DLD1 (cell line): Measurements from ENCODE around the gene RPS6KA3.

Experiments used
- in situ Hi-C: cut with HindIII; loops from 2 replicates; pipeline ENCODE4 v1.10.0; 2017; ENCODE audit warnings: low sequenced_read_pairs

RPS6KA3 gene

DNA sequence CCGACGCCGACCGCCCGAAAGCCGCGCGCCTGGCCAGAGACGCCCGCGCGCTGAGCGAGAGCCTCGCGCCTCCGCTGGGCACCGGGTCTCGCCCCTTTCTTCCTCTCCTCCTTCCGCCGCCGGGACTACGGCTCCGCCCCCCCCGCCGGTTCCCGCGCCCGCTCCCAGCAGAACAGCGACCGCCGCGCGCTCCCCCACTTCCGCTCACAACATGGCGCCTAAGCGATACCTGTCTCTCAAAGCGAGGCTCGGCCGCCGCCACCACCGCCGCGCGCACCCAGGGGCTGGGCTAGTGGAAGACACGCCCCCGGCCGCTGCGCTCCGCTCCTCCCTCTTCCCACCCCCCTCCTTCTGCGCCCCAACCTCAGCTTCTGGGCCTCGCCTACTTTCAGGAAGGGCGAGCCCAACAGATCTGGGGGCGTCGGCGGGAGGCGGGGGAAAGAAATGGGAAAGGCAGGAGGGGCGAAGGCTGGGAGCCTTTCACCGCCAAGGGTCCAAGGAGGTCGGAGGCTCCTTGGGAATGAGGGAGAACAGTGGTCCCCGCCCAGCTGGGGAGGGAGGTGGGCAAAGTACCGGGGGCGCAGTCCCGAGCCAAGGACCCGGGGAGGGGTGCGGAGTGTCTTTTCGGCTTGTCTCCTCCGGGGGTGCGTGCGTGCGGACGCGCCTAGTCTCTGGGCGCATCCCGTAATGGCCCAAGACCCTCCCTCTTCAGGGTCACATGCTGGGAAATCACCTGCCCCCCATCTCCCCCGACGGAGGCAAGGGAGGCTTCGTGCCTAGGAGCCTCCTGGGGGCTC lies at the start of gene RPS6KA3:
Gene RPS6KA3 (minus strand): TSS at position 100 of the 797 bp plus-strand sequence. CDS start 277 bp downstream, outside the sequence.
- in situ Hi-C loops = no loop called here

DNA sequence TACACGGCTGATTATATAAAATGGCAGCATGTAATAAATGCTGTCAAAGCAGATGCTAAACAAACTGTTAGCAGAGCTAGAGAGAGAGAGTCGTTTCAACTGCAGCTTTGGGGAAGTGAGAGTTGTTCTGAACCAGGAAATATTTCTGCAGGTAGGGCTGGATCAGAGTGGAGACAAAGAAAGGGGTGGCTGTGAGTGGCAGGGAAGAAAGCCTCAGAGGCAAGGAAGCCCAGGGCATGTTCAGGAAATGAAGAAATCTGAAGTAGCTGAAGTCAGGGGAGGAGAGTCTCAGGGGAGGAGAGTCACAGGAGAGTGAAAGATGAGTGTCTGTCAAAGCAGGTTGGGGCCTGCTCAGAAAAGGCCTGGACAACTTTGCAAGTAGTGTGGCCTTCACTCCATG lies 48.4 kb upstream of the RPS6KA3 start:
- in situ Hi-C loops = no loop called here

DNA sequence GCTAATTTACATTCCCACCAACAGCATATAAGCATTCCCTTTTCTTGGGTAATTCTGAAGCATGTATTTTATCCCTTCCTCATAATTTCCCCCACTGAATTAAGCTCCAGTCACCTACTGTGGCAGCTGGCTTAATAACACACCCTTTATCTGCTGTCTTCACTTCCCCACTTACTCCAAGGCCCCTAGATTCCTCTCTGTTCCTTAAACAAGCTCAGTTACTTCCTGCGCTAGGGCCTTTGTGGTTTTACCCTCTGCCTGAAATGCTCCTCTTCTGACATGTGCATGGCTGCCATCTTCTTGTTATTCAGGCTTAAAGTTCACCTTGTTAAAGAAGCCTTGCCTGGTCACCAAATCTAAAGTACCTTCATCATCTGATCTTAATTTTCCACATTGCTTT lies 47.2 kb upstream of the RPS6KA3 start:
- in situ Hi-C loops = no loop called here

DNA sequence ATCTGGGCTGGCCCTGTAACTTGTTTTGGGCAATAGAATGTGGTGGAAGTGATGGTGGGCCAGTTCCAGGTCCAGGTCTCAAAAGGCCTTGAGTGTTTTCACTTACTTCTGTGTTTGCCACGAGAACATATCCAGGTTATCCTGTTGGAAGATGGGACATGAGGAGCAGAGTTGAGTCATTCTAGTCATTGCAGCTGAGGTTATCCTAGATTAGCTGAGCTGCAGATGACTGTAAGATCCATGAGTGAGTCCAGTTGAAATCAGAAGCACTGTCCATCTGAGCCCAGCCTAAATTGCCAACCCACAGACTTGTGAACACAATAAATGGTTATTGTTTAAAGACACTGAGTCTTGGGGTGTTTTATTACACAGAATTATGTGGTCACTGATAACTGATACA lies 45.3 kb upstream of the RPS6KA3 start:
- in situ Hi-C loops = no loop called here

DNA sequence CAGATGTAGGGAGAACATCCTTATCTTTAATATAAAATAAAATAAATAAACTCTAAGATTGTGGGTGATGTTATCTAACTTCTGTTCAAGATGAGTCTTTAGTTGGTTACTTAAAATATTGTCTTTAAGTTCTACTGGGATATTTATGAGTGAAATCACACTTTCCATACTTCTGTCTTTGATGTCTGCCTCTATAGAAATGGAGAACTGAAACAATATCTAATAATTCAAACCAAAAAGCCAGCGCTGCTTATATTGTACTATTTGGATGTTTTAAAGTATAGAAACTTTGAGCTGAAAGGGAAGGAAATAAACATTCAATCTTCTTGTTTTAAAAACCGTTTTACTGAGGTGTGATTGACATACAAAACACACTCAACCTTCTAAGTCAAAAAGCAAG lies 44.8 kb upstream of the RPS6KA3 start:
- in situ Hi-C loops = no loop called here

DNA sequence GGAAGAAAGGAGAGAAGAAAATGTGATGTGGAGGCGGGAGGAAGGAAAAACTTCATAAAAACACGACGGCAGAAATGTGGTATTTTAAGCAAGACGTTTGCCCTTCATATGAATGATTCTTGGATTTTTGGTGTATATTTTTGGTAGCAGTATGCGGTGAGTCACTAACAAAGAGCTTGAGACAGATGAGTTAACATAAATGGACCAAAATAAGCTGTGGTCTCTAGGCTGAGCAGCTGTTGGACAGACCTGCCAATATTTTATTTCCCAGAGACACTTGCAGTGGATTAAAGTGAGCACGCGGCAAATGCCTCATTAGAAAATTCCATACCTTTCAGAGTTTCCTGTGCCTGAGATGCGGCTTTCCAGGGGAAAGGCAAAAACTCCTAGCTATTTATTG lies 43.1 kb upstream of the RPS6KA3 start:
- in situ Hi-C loops = no loop called here

DNA sequence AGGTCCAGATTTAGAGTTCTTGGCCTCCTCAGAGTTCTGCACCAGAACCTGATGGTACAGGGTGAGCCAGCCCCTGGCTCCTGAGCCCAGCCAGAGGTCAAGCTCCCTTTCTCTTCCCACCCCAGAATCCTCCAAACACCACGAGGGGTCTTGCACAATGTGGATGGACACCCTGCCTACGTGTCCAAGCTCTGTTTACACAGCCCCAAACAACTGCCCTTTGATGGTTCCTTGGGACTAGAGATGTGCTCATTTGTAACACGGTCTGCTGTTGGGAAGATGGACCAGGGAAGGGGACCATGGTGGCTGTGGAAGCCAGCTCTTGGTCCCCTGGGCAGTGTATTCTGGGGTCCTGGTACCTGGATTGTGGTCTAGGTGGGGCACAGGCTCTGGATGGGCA lies 40.0 kb upstream of the RPS6KA3 start:
- in situ Hi-C loops = no loop called here

DNA sequence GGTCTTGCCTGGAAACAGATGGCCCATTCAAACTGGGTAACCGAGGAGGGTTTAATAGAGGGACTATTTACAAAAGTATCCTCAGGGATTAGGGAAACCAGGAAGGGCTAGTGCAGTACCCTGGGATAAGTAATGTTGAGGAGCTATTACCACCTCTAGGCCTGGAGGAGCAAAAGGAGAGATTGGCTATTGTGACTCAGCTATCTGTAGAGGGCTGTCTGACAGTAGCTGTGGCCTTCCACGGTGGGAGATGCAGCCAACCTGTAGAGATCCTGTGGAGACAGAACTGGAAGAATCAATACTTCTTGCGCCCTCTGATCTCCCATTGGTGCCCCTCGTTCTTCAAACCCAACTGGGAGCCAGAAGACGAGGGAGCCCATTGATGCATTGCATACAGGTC lies 34.1 kb upstream of the RPS6KA3 start:
- in situ Hi-C loops = no loop called here

DNA sequence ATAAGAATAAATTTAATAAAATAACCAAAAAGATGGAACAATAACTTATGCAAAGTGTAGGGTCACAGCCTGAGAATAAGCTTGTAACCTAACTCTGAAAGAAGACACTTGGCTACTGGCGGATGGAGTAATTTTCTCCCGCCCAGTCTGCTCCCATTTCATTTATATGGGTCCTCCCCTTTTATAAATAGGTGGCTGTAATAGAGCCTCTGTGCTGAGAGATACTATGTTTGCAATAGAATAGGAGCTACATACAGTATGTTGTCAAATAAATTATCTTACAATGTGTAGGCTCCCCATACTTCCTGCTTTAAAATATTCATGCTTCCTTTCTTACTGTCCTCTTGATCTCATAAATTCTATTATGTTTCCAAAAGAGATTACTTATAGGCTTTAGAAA lies 28.2 kb upstream of the RPS6KA3 start:
- in situ Hi-C loops = no loop called here

DNA sequence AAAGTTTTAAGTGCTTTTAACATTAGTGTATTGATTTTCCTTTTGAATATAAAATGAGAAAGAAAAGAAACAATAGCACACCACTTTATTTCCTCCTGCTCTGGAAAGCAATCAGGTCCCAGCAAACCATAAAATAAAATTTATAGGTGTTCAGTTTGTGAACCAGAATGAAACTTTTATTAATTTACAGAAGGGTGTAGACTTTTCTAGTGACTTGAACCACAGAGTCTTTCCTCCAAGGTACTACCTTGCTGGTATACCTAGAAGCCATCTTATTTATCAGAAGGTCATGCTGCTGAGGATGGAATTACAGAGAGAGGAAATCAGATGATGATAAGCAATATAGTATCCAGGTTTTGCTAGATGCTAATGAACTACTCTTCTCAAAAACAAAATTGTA lies 27.6 kb upstream of the RPS6KA3 start:
- in situ Hi-C loops = no loop called here

DNA sequence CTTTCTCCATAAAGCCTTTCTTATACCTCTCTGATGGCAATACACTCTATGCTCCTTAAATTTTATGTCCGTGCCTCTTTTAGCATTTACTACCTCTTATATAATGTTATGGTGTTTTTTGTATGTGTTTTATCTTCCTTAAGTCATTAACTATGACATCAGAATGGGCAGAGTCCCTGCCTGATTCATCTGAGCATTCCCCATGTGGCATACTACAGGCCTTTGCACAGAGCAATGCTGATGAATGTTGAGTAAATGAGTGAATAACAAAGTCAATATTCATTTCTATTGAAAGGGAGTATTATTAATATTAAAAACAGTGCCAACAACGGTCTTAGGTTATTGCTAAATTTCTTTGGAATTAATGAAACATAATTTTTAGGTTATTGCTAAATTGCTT lies 18.8 kb upstream of the RPS6KA3 start:
- in situ Hi-C loops = no loop called here

DNA sequence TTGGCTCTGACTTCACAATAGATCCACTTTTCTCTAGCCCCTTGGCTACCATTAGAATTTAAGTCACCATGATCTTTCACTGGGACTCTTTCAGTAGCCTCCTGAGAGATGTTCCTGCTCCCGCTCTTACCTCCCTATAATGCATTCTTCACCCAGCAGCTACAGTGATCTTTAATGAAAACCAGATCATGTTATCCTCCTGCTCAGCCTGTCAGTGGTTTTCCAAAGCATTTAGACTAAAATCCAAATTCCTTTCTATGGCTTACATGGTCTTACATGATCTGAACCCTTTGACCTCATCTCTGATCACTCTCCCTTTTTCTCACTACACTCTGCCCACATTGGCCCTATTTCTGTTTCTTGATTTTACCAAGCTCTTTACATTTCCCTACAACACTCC lies 18.3 kb upstream of the RPS6KA3 start:
- in situ Hi-C loops = no loop called here

DNA sequence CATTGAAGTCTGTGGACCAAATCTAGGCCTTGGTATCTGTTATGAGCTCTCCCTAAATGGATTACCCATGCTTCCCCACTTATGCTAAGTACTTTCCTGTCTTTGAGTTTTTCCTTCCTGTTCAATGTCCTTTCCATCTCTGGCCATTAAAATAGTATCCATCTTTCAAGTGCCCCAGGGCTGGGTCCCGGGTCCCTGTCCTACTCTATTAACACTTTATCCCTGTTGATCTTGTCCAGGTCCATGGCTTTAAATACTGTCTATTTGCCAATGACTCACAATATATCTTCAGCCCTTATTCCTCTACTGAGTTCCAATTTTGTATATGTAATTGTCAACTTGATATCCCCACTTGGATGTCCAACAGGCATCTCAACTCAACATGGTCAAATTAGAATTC lies 17.7 kb upstream of the RPS6KA3 start:
- in situ Hi-C loops = no loop called here

DNA sequence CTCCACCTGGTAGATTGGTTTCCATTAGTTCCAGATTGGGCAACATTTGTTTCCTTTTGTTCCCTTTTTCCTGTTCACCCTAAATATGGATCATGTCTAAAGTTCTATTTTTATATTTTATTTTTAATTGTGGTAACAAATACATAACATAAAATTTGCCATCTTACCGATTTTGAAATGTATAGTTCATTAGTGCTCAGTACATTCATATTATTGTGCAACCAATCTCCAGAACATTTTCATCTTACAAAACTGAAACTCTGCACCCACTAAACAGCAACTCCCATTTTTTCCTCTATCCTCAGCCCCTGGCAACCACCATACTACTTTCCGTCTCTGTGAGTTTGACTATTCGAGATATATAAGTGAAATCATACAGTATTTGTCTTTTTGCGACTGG lies 14.2 kb upstream of the RPS6KA3 start:
- in situ Hi-C loops = no loop called here

DNA sequence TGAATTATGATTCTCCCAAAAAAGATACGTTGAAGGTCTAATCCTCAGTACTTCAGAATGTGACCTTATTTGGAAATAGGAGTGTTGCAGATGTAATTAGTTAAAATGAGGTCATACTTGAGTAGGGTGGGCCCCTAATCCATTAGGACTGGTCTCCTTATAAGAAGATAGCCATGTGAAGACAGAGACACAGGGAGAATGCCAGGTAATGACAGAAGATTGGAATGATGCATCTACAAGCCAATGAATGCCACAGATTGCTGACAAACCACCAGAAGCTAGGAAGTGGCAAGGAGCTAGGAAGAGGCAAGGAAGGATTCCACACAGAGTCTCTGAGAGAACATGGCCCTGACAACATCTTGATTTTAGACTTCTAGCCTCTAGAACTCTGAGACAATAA lies 7.4 kb upstream of the RPS6KA3 start:
- in situ Hi-C loops = no loop called here

DNA sequence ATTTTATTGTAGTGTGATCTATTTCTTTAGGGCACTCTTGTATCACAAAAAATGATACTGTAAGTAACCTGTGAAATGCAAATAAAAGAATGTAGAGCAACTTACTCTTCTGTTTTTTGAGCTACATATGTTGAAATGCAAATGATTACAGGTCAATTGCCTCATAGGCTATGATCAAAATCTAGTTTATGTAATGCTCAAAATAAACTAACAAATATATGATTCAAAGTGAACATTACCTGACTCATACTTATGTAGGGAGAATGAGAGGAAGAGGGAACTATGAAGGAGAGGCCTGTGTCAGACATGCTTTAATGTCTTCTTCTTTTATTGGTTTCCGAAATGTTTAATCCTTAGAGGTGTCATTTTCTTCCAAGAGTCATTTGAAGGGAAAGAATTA lies 5.0 kb upstream of the RPS6KA3 start:
- in situ Hi-C loops = no loop called here

DNA sequence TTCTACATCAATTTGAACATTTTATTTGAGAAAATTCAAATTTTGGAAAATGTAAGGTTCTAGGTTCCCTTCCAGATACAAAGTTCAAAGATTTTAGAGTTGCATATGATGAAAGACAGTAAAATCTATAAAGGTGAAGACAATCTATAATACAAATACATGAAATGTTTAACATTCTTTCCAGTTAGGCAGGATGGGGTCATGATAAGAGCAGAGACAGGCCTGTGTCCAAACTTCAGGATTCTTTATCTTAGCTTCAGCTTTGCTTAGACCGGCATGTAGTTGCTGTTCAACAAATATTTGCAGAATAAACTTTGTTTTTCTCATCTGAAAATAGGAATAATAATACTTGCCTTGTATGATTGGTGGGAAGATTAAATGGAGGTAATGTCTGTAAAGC lies 4.5 kb upstream of the RPS6KA3 start:
- in situ Hi-C loops = no loop called here

DNA sequence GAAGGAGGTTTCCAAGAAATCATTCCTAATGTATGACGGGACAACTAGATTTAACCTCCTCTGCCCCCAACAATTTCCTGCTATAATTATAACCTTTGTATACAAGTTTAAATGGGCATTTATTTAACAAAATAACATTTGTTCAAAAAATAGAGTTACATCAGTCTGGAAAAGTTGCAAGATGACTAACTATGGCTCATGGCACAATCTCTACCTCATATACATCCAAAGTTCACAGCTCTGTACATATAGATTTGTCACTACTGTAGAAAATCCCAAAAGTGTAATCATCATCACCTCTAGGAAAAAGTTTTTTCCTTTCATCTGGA lies 3.8 kb upstream of the RPS6KA3 start:
- in situ Hi-C loops = no loop called here

DNA sequence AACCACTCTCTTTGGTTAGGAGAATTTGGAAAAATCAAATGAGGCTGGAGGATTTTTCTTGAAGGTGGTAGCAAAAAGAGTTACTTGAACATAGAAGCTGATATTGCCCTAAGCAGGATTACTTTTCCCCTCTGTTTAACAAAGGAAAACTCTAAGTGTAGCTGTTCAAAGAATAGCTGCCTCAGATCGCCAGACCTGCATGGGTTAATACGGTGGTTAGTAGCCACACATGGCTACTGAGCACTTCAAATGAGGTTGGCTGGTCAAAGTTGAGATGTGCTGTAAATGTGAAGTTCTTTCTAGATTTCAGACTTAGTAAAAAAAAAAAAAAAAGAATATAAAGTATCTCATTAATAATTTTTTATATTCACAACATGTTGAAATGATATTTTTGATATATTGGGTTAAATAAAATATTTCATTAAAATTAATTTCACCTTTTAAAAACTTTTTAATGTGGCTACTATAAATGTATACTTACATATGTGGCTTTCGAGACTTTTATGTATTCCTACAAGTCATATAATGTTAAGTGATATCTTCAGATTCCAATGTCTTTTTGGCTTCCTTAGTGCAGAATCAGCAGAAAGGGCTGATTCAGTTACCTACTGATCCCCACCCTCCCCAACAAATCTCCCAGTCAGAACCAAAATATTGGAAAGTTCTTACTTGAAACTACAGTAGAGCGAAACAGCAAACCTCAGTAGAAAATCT lies 3.3 kb upstream of the RPS6KA3 start:
- in situ Hi-C loops = no loop called here

DNA sequence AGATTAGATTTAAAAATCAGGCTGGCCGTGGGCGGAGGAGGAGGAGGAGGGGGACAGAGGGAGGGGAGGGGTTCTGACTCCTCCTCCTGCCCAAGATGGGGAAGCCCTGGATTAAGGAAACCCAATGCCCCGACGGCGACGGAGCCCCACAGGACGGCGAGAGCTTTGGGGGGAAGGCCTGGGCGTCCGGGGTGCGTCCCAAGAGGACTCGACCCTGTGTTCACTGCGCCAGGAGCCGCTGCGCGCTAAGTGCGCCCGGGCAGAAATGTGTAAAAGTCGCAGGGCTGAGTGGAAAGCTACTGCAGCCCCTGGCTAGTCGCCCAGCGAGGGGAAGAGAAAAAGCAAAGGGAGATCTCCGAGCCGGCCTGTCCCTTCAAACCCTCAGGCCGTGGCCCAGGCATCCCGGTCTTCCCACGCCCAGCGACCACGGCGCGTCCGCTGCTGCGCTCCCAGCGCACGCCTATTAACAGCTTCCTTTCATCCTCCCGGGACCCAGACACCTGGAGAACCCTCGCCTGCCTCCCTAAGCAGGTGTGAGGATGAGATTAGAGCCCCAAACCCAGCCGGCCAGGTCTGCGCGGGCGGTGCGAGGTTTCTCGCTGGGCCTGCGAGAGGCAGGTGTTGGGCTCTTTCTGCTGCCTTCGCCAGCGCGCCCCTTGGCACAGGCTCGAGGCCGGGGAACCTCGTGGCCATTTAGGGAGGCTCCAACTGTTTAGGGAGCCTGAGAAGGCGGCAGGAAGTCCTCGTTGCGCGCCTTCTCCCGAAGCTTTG lies 1.4 kb upstream of the RPS6KA3 start:
- in situ Hi-C loops = no loop called here

DNA sequence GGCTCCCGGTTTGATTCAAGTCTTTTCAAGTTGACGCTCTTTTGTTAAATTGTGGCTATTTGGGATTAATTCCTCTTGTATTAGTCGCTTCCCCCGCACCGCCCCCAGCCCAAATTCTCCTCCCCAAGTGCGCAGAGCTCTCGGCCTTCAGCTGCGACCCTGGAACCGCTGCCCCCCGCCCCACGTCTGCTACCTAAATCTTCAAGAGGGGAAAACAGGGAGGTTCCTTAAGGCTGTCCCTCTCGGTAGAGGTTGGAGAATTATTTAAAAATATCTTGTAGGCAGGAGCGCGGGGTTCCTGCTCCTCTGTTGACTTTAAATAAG lies 860 bp upstream of the RPS6KA3 start:
- in situ Hi-C loops = no loop called here
